Measurements from ENCODE around the gene SLC46A1. TPM values are rescaled to one million over a fixed set of nuclear protein-coding genes. Genes with fewer than 3 reads are reported as not detected.

SLC46A1 gene
- total and polyA plus RNA-seq, 9 of the 15 experiments (the other 6 are each of a cell fraction or from before 2014, with no cell fraction given): 0.24 to 5.5 (median 3.1) TPM

GRCh38 chr17:28372203-28372944 lies 33.6 kb downstream of the SLC46A1 start:
- in situ Hi-C loops (cut with MboI): no loop called here
- H3K9ac ChIP-seq (ENCODE audit: insufficient read depth in 1 of 2, low read depth in 2 of 2, low read length in 2 of 2): no peak overlapping the region
- H3K4me1 ChIP-seq (replicated peaks in 1 of 2; ENCODE audit: control insufficient read depth in 2 of 2, insufficient read depth in 2 of 2, low read length in 2 of 2): peaks cover 16 to 38% of the 10 kb centered on the region in 2 experiments
- intact Hi-C loops (cut with micrococcal nuclease): no loop called here
- WGBS (ENCODE audit: insufficient coverage, low coverage, missing lambda C conversion rate): 85% methylated on average over 26 of the region's 53 CpGs
- H3K9me3 ChIP-seq (replicated peaks; ENCODE audit: control insufficient read depth, insufficient read depth, low read depth, low read length): no peaks in the 10 kb centered on the region
- no peak for FAIRE-seq
- CTCF ChIA-PET (ENCODE audit: low intra/inter-chr PET ratio): no interaction called here
- H3K9me1 ChIP-seq (ENCODE audit: control insufficient read depth, insufficient read depth, low read length): peaks cover 5% of the 10 kb centered on the region
- no peak for DNase-seq (ENCODE audit: extremely low read depth in 1 of 4, low spot score in 3 of 4)
- no peak for ATAC-seq
- H3K79me2 ChIP-seq (ENCODE audit: control insufficient read depth, insufficient read depth, low read length): no peaks in the 10 kb centered on the region
- peaks cover 14% of the 10 kb centered on the region for H4K20me1 ChIP-seq (replicated peaks; ENCODE audit: control insufficient read depth, insufficient read depth, low read length)
- no peak overlapping the region for H3K27ac ChIP-seq (ENCODE audit: extremely low read depth, low read depth, low read length)
- no peaks in the 10 kb centered on the region for H3K36me3 ChIP-seq (ENCODE audit: control insufficient read depth, insufficient read depth, low read length)
- BruUV-seq (replicated peaks): no TSS peak
- H2AFZ ChIP-seq (ENCODE audit: low read depth, low read length): no peak overlapping the region
- no peak overlapping the region for H3K4me2 ChIP-seq (ENCODE audit: insufficient read depth, low read length)
- POLR2A ChIA-PET: interaction anchor here (0.6 to 1.2 kb wide), 3 partner anchors 15 to 52 kb away, joined by 3 to 5 read pairs (median 3); partner anchors contain the start of gene POLDIP2
- no peak overlapping the region for H3K4me3 ChIP-seq
- H3K27me3 ChIP-seq (ENCODE audit: control insufficient read depth in 2 of 2, insufficient read depth in 2 of 2, low read length in 2 of 2): peaks cover 0 to 4% of the 10 kb centered on the region in 2 experiments; a peak in 1 of 5 replicates
- TF ChIP-seq ZNF740 (CRISPR knock-in tag; IDR thresholded peaks at IDR 0.05): no peak
- no peak for TF ChIP-seq ZNF740 (tag; IDR thresholded peaks at IDR 0.05)
- no peak for TF ChIP-seq IRF9 (tag; IDR thresholded peaks at IDR 0.05)
- TF ChIP-seq TCF7L2 (IDR thresholded peaks at IDR 0.05; ENCODE audit: low read depth, low read length): no peak
- TF ChIP-seq NKRF (IDR thresholded peaks at IDR 0.05; ENCODE audit: borderline replicate concordance): no peak
- TF ChIP-seq ID3 (CRISPR knock-in tag; IDR thresholded peaks at IDR 0.05): no peak
- no peak for TF ChIP-seq ID3 (tag; IDR thresholded peaks at IDR 0.05)
- TF ChIP-seq ZBTB17 (CRISPR knock-in tag; IDR thresholded peaks at IDR 0.05): no peak
- no peak for TF ChIP-seq TFE3 (CRISPR knock-in tag; IDR thresholded peaks at IDR 0.05)

Data from K562 (cell line).